Activated naive CD8-positive, alpha-beta T cell treated with anti-CD3 and anti-CD28 coated beads for 36 hours (primary cell): ENCODE measurements around the gene CWF19L1. TPM values are rescaled to one million over a fixed set of nuclear protein-coding genes. Genes with fewer than 3 reads are reported as not detected.
A peak's percentile ranks its signal among the peaks of the same experiment; 100 is the strongest.
"Not testable (repeated sequence)": the region's sequence is repeated elsewhere in the genome, so short reads cannot be mapped to it uniquely, and the experiment has no call there.

Experiments used
- DNase-seq: peaks from one replicate; pipeline ENCODE4 v3.0.0; 2021
- H3K27ac Mint-ChIP-seq: one replicate; pipeline ENCODE4 v1.8.0; 2022; ENCODE audit warnings: mild to moderate bottlenecking, moderate library complexity, mixed read lengths
- H3K27me3 Mint-ChIP-seq: one replicate; pipeline ENCODE4 v1.8.0; 2022; ENCODE audit warnings: mild to moderate bottlenecking, mixed read lengths
- H3K36me3 Mint-ChIP-seq: one replicate; pipeline ENCODE4 v1.8.0; 2021; ENCODE audit warnings: mild to moderate bottlenecking, mixed read lengths
- H3K4me1 Mint-ChIP-seq: one replicate; pipeline ENCODE4 v1.8.0; 2021; ENCODE audit warnings: mixed read lengths
- H3K4me3 Mint-ChIP-seq: one replicate; pipeline ENCODE4 v1.8.0; 2022; ENCODE audit warnings: mild to moderate bottlenecking, moderate library complexity, mixed read lengths
- H3K9me3 Mint-ChIP-seq: one replicate; pipeline ENCODE4 v1.8.0; 2022; ENCODE audit warnings: mixed read lengths
- total RNA-seq, 2 experiments: library from RNA; stranded (reverse); gene quantifications; one replicate each; pipeline ENCODE4 v1.2.3, GENCODE V29; 2021

CWF19L1 gene
- total RNA-seq, 2 experiments from 2014 or later = 53.6 to 55.0 TPM

- peak within 1 kb of the TSS; percentile 95 for H3K27ac Mint-ChIP-seq
- H3K4me3 Mint-ChIP-seq = peak within 1 kb of the TSS; percentile 92
- H3K27me3 Mint-ChIP-seq = no peaks in the 10 kb centered on the region
- peaks cover 18% of the 10 kb centered on the region for H3K4me1 Mint-ChIP-seq
- DNase-seq = peak; percentile 93
- H3K9me3 Mint-ChIP-seq = no peaks in the 10 kb centered on the region
- peaks cover 12% of the 10 kb centered on the region for H3K36me3 Mint-ChIP-seq
Observed at GRCh38 chr10:100286051-100287033, 18.9 kb upstream of the CWF19L1 start, which contains the start of gene BLOC1S2. Gene BLOC1S2 (minus strand): TSS chr10:100286680. CDS start chr10:100286659, 21 bp downstream.

- H3K36me3 Mint-ChIP-seq = peaks cover 15% of the 10 kb centered on the region
- not testable (repeated sequence) for H3K27me3 Mint-ChIP-seq, H3K9me3 Mint-ChIP-seq, DNase-seq
- peak overlapping the region; percentile 92 for H3K4me3 Mint-ChIP-seq
- peaks cover 21% of the 10 kb centered on the region for H3K4me1 Mint-ChIP-seq
- H3K27ac Mint-ChIP-seq = peak overlapping the region; percentile 95
Observed at GRCh38 chr10:100285326-100285725, 17.9 kb upstream of the CWF19L1 start.

- no peaks in the 10 kb centered on the region for H3K27me3 Mint-ChIP-seq
- H3K4me1 Mint-ChIP-seq = peaks cover 21% of the 10 kb centered on the region
- H3K36me3 Mint-ChIP-seq = peaks cover 20% of the 10 kb centered on the region
- H3K27ac Mint-ChIP-seq = no peak overlapping the region
- no peak for DNase-seq
- no peaks in the 10 kb centered on the region for H3K9me3 Mint-ChIP-seq
- H3K4me3 Mint-ChIP-seq = no peak overlapping the region
Observed at GRCh38 chr10:100282907-100283306, 15.5 kb upstream of the CWF19L1 start.

GRCh38 chr10:100276971-100277370, 9.5 kb upstream of the CWF19L1 start:
- not testable (repeated sequence) for DNase-seq, H3K27ac Mint-ChIP-seq, H3K9me3 Mint-ChIP-seq, H3K4me1 Mint-ChIP-seq, H3K4me3 Mint-ChIP-seq, H3K27me3 Mint-ChIP-seq
- H3K36me3 Mint-ChIP-seq = peaks cover 16% of the 10 kb centered on the region

- peaks cover 9% of the 10 kb centered on the region for H3K36me3 Mint-ChIP-seq
- peak overlapping the region; percentile 99 for H3K4me3 Mint-ChIP-seq
- no peak overlapping the region for H3K27ac Mint-ChIP-seq
- peaks cover 28% of the 10 kb centered on the region for H3K4me1 Mint-ChIP-seq
- DNase-seq = no peak
- H3K27me3 Mint-ChIP-seq = no peaks in the 10 kb centered on the region
- H3K9me3 Mint-ChIP-seq = no peaks in the 10 kb centered on the region
Observed at GRCh38 chr10:100265821-100266485, 1.5 kb downstream of the CWF19L1 start.

- H3K27ac Mint-ChIP-seq = no peak overlapping the region
- H3K4me3 Mint-ChIP-seq = no peak overlapping the region
Observed at GRCh38 chr10:100254191-100254590, 13.2 kb downstream of the CWF19L1 start.

GRCh38 chr10:100253041-100253440, 14.4 kb downstream of the CWF19L1 start:
- DNase-seq = no peak
- Mint-ChIP-seq H3K9me3 (no peaks in the 10 kb centered on the region), H3K4me3 (no peak overlapping the region), H3K4me1 (no peaks in the 10 kb centered on the region), H3K27me3 (no peaks in the 10 kb centered on the region), H3K36me3 (peaks cover 24% of the 10 kb centered on the region), H3K27ac (no peak overlapping the region)

More at GRCh38 chr10:100254191-100254590, 13.2 kb downstream of the CWF19L1 start:
- H3K27me3 Mint-ChIP-seq = no peaks in the 10 kb centered on the region
- H3K9me3 Mint-ChIP-seq = no peaks in the 10 kb centered on the region
- no peaks in the 10 kb centered on the region for H3K4me1 Mint-ChIP-seq
- H3K36me3 Mint-ChIP-seq = peaks cover 27% of the 10 kb centered on the region
- no peak for DNase-seq

- H3K27me3 Mint-ChIP-seq = no peaks in the 10 kb centered on the region
- no peaks in the 10 kb centered on the region for H3K9me3 Mint-ChIP-seq
- peaks cover 10% of the 10 kb centered on the region for H3K36me3 Mint-ChIP-seq
- DNase-seq = no peak
- H3K4me1 Mint-ChIP-seq = no peaks in the 10 kb centered on the region
- H3K27ac Mint-ChIP-seq = no peak overlapping the region
- H3K4me3 Mint-ChIP-seq = no peak overlapping the region
Observed at GRCh38 chr10:100248820-100249219, 18.6 kb downstream of the CWF19L1 start.

GRCh38 chr10:100245484-100246220, 21.8 kb downstream of the CWF19L1 start:
- H3K27me3 Mint-ChIP-seq = no peaks in the 10 kb centered on the region
- H3K9me3 Mint-ChIP-seq = no peaks in the 10 kb centered on the region
- H3K36me3 Mint-ChIP-seq = peaks cover 16% of the 10 kb centered on the region
- no peak overlapping the region for H3K27ac Mint-ChIP-seq
- H3K4me1 Mint-ChIP-seq = peaks cover under 1% of the 10 kb centered on the region
- H3K4me3 Mint-ChIP-seq = no peak overlapping the region
- DNase-seq = no peak

- Mint-ChIP-seq H3K9me3 (no peaks in the 10 kb centered on the region), H3K27me3 (no peaks in the 10 kb centered on the region), H3K36me3 (peaks cover 19% of the 10 kb centered on the region), H3K4me1 (peaks cover 2% of the 10 kb centered on the region), H3K27ac (no peak overlapping the region), H3K4me3 (no peak overlapping the region)
- DNase-seq = no peak
Observed at GRCh38 chr10:100239851-100240250, 27.6 kb downstream of the CWF19L1 start.

- no peak overlapping the region for H3K27ac Mint-ChIP-seq
- peaks cover 2% of the 10 kb centered on the region for H3K4me1 Mint-ChIP-seq
- no peak overlapping the region for H3K4me3 Mint-ChIP-seq
- H3K9me3 Mint-ChIP-seq = no peaks in the 10 kb centered on the region
- no peaks in the 10 kb centered on the region for H3K27me3 Mint-ChIP-seq
- H3K36me3 Mint-ChIP-seq = peaks cover 15% of the 10 kb centered on the region
- DNase-seq = no peak
Observed at GRCh38 chr10:100238429-100238828, 29.0 kb downstream of the CWF19L1 start.

GRCh38 chr10:100232101-100232500, 35.3 kb downstream of the CWF19L1 start:
- peaks cover 16% of the 10 kb centered on the region for H3K4me1 Mint-ChIP-seq
- no peak overlapping the region for H3K27ac Mint-ChIP-seq
- H3K27me3 Mint-ChIP-seq = no peaks in the 10 kb centered on the region
- H3K4me3 Mint-ChIP-seq = no peak overlapping the region
- H3K9me3 Mint-ChIP-seq = peaks cover 2% of the 10 kb centered on the region
- DNase-seq = no peak
- H3K36me3 Mint-ChIP-seq = peaks cover 21% of the 10 kb centered on the region

GRCh38 chr10:100229819-100230422, 37.5 kb downstream of the CWF19L1 start:
- Mint-ChIP-seq H3K27ac (peak overlapping the region; percentile 89), H3K27me3 (no peaks in the 10 kb centered on the region), H3K36me3 (peaks cover 25% of the 10 kb centered on the region), H3K9me3 (peaks cover 2% of the 10 kb centered on the region), H3K4me3 (peak overlapping the region; percentile 92), H3K4me1 (peaks cover 24% of the 10 kb centered on the region)
- DNase-seq = no peak

- no peak overlapping the region for H3K4me3 Mint-ChIP-seq
- H3K27me3 Mint-ChIP-seq = no peaks in the 10 kb centered on the region
- H3K36me3 Mint-ChIP-seq = peaks cover 21% of the 10 kb centered on the region
- peaks cover 18% of the 10 kb centered on the region for H3K4me1 Mint-ChIP-seq
- no peak for DNase-seq
- no peaks in the 10 kb centered on the region for H3K9me3 Mint-ChIP-seq
- no peak overlapping the region for H3K27ac Mint-ChIP-seq
Observed at GRCh38 chr10:100223879-100224278, 43.6 kb downstream of the CWF19L1 start.
